ENCODE results near the gene CUTC.

CUTC gene

GRCh38 chr10:99748823-99749451 lies 16.9 kb downstream of the CUTC start:
- peaks cover 56% of the 10 kb centered on the region for H3K36me3 ChIP-seq

DNA sequence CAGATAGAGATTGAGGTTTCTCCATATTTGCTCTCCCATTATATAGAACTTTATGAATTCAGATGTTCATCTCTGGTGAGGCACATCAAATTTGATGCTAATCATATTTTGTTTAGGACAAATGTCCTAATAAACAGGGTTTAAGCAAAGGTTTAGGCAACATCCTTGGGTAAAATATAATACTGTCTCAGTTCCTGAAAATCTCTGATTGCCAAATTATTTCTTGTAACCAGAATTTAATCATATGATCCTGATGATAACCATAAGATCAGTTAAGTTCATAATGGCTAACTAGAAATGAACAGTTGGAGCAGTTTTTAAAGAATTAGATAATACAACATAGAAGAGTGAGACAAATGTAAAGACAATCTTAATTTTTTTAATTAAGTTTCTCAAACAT lies 18.6 kb downstream of the CUTC start:
- Histone ChIP-seq H3K4me1 (no peaks in the 10 kb centered on the region; the same call in 1 of the 2 replicates), H3K36me3 (peaks cover 49% of the 10 kb centered on the region), H3K4me3 (ENCODE audit: low read depth, low read length) (no peak overlapping the region), H3K9me3 (no peaks in the 10 kb centered on the region), H3K27me3 (no peaks in the 10 kb centered on the region)
- TF ChIP-seq, protein P1, sequence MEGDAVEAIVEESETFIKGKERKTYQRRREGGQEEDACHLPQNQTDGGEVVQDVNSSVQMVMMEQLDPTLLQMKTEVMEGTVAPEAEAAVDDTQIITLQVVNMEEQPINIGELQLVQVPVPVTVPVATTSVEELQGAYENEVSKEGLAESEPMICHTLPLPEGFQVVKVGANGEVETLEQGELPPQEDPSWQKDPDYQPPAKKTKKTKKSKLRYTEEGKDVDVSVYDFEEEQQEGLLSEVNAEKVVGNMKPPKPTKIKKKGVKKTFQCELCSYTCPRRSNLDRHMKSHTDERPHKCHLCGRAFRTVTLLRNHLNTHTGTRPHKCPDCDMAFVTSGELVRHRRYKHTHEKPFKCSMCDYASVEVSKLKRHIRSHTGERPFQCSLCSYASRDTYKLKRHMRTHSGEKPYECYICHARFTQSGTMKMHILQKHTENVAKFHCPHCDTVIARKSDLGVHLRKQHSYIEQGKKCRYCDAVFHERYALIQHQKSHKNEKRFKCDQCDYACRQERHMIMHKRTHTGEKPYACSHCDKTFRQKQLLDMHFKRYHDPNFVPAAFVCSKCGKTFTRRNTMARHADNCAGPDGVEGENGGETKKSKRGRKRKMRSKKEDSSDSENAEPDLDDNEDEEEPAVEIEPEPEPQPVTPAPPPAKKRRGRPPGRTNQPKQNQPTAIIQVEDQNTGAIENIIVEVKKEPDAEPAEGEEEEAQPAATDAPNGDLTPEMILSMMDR (IDR thresholded peaks at IDR 0.05; ENCODE audit: low read depth, low read length) = no peak
- DNase-seq = no peak

More at GRCh38 chr10:99748823-99749451, 16.9 kb downstream of the CUTC start:
- H3K4me3 ChIP-seq (ENCODE audit: low read depth, low read length) = no peak overlapping the region
- no peaks in the 10 kb centered on the region; the same call in 1 of the 2 replicates for H3K4me1 ChIP-seq
- H3K27me3 ChIP-seq = no peaks in the 10 kb centered on the region
- DNase-seq = no peak
- TF ChIP-seq, protein P1 (IDR thresholded peaks at IDR 0.05; ENCODE audit: low read depth, low read length) = no peak
- no peaks in the 10 kb centered on the region for H3K9me3 ChIP-seq

DNA sequence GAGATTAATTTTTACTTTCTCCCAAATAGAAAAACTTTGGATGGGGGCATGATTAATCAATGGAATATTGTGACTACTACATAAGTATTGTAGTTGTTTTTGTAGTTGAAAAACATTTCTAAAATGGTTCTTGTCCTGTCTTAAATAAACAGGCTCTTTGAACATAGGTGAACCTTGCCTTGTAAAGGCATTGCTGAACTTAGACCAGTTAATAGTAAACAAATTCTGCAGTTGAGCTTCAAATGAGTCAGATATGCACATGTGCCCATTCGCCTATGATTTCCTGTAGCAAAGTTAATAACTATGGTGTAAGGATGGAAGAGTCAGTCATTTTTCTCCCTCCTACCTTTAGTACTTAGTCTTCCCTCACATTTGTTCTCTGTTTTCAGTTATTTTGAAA lies 22.6 kb downstream of the CUTC start:
- H3K4me3 ChIP-seq (ENCODE audit: low read depth, low read length) = no peak overlapping the region
- no peaks in the 10 kb centered on the region for H3K27me3 ChIP-seq
- H3K9me3 ChIP-seq = no peaks in the 10 kb centered on the region
- H3K4me1 ChIP-seq = no peaks in the 10 kb centered on the region; the same call in 1 of the 2 replicates
- TF ChIP-seq, protein P1 (IDR thresholded peaks at IDR 0.05; ENCODE audit: low read depth, low read length) = no peak
- peaks cover 31% of the 10 kb centered on the region for H3K36me3 ChIP-seq
- no peak for DNase-seq

DNA sequence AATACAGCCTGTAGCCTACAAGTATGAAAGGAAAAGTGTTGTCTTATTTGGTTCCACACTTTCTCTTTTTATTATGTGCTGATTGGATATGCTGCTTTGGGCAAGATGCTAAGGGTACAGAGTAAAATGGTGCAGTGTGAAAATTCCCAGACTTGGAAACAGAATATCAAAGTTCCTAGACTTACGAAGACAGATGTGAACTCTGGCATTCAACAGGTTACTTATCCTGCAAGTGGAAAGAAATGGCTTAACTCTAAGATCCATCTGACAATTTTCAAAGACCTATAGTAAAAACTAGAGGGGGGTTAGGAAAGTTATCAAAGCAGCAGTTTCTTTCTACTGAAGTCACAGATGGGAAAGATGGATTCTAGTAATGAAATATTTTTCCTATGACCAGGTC lies 24.1 kb downstream of the CUTC start:
- TF ChIP-seq, protein P1 (IDR thresholded peaks at IDR 0.05; ENCODE audit: low read depth, low read length) = no peak
- Histone ChIP-seq H3K4me1 (no peaks in the 10 kb centered on the region; the same call in 1 of the 2 replicates), H3K9me3 (no peaks in the 10 kb centered on the region), H3K4me3 (ENCODE audit: low read depth, low read length) (no peak overlapping the region), H3K27me3 (no peaks in the 10 kb centered on the region), H3K36me3 (peaks cover 25% of the 10 kb centered on the region)
- DNase-seq = no peak

DNA sequence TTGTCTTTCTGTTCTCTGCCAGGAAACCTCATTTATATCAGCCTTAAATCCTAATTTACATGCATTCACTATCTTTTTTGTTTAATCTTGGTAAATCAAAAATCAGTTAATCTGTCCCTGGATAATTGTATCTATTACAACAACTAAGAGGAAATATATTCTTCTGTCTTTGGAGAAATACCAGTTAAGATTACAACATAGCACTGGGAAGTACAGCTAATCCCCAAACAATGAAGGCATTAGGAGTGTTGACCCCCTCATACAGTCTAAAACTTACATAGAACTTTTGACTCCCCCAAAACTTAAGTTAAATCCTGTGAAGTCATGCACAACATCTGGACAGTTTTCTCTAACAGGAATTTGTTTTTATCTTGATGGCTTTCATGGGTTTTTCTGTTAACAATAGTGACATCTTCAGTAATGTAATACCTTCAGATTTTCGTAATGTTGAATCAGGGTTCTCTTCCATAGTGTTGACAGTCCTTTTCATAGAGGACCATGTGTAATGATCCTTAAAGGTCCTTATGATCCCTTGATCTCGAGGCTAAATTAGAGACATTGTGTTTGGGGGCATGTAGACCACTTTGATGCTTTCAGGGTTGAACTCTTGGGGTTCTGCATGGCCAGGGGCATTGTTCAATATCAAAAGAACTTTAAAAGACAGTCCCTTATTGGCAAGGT lies 26.3 kb downstream of the CUTC start:
- Histone ChIP-seq H3K4me3 (ENCODE audit: low read depth, low read length) (no peak overlapping the region), H3K27me3 (no peaks in the 10 kb centered on the region), H3K36me3 (peaks cover 17% of the 10 kb centered on the region), H3K4me1 (no peaks in the 10 kb centered on the region; the same call in 1 of the 2 replicates), H3K9me3 (no peaks in the 10 kb centered on the region)
- no peak for DNase-seq
- TF ChIP-seq, protein P1 (IDR thresholded peaks at IDR 0.05; ENCODE audit: low read depth, low read length) = no peak

GRCh38 chr10:99760321-99760720 lies 28.3 kb downstream of the CUTC start:
- TF ChIP-seq, protein P1 (IDR thresholded peaks at IDR 0.05; ENCODE audit: low read depth, low read length) = no peak
- Histone ChIP-seq H3K27me3 (no peaks in the 10 kb centered on the region), H3K4me3 (ENCODE audit: low read depth, low read length) (no peak overlapping the region), H3K9me3 (no peaks in the 10 kb centered on the region), H3K4me1 (no peaks in the 10 kb centered on the region), H3K36me3 (peaks cover 11% of the 10 kb centered on the region)
- DNase-seq = no peak
